Measurements from ENCODE around the gene ST7.
A peak's percentile ranks its signal among the peaks of the same experiment; 100 is the strongest.
"Not testable (repeated sequence)": the region's sequence is repeated elsewhere in the genome, so short reads cannot be mapped to it uniquely, and the experiment has no call there.

ST7 gene

DNA sequence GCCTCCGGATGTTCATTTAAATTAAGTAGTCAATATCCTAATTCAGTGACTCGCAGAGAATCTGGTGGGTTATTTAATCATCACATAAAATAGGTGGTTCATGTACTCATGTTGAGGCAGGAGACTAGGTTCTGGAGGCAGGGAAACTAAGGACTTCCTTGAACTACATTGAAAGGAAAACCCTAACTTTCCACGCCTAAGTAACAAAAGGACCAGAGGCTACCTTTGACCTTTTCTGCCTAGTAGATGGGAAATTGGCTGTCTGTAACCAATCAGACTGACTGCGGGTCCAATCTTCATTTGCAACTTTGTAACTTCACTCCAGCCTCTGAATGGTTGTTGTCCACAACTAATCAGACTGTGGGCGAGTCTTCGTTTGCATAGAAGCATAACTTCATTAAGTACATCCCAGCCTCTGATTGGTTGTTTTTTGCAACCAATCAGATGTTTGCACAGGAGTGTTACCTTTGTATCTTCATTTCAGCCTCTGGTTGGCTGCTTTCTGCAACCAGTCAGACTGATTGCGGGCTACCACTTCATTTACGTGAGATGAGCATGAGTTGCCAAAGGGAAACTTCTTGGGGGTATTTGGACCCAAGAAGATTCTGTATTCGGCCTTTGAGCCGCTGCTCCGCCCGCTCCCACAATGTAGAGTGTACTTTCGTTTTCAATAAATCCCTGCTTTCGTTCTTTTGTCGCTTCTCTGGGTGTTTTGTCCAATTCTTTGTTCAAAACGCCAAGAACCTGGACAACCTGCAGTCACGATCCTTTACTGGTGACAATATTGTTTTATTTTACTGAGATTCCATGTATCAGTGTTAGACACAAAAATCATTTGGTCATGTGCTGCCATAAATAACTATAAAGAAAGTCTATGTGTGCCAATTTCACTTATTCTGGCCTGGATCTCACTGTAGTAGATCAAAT, 1.7 kb upstream of the ST7 start:
- no peak for DNase-seq

DNA sequence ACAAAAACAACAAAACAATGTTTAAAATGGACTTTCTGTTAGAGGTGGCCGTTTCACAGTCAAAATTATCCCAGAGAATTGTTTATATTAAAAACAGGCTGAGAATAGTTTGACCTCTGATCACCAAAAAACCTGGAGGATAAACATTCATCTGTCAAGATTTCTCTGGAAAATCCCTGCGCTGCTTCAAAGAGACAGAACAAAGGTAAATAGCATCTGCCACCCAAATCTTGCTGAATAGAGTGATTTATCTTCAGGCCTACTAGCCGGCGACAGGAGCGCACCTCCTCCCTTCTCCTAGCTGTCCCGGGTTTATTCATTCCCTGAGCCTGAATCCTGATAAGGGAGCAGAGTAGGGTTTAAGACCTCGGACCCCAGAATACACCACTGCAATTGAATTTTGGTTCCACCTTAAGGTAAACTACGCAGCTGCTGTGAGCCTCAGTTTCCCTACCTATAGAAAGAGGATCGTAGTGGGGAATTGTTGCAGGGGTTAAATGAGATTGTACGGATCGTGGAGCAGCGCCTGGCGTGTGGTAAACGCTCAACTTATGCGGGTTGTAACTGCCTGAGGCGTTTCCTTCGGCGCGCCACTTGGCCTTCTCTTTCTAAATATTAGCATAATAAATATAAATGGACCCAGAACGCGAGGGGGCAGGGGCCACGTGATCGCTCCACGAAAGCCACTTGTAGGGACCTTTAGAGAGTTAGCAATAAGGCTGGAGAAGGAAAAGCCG, 498 bp upstream of the ST7 start:
- peak; percentile 59 for DNase-seq

DNA sequence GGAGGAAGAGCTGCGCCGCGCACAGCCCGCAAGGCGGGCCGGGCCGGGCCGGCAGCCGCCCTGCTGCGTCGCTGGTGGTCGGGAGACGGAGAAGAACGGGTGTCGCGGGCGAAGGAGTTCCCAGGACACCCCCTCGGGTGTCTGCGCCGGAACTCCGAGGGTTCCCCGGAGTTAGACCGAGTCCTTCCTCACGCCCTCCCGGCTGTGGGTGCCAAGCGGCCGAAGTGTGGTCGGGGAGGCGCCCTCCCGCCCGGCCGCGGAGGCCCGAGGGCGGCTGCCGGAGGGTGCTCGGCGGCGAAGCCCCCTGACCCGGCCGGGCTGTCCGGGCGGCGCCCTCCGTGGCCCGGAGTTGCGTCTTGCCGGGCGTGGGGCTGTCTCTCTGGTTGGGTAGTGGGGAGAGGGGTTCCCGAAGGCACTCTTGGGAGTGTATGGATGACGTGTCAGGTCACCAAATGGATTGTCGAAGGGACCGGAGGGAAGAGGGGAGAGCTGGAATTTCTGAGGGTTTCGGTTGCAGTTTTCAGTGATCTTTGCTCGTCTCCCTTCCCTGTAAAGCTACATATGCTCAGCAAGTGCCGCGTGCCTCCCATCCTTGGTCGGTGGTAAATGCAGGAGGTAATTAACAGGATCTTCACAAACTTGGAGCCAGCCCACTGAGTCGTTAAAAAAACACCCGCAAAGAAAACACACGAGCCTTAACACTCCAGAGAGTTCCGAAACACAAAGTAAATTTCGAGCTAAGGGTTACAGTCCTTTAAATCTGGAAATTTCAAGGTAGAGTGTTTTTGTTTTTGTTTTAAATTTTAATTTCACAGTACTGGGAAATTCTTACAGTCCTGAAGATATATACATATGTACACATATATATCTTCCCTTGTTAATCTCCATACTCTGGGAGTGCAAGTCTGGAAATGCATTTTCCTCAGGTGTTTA, 871 bp downstream of the ST7 start:
- peak; percentile 85 for DNase-seq

DNA sequence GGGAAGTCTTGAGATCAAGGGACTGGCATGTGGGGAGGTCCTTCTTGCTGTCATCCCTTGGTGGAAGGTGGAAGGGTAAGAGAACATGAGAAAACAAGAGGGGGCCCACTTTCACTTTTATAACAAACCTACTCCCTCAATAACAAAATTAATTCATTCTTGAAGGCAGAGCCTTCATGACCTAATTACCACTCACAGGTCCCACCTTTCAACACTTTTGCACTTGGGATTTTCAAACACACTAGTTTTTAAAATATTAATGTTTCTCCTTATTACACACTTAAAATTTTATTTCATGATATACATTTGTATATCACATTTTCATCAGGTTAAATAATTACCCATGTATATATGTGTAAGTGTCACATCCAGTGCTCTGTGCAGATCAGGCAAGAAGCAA, 2.0 kb downstream of the ST7 start:
- no peak for DNase-seq

- peak; percentile 21 for DNase-seq
Observed at GRCh38 chr7:116955801-116956476, 2.6 kb downstream of the ST7 start.

DNA sequence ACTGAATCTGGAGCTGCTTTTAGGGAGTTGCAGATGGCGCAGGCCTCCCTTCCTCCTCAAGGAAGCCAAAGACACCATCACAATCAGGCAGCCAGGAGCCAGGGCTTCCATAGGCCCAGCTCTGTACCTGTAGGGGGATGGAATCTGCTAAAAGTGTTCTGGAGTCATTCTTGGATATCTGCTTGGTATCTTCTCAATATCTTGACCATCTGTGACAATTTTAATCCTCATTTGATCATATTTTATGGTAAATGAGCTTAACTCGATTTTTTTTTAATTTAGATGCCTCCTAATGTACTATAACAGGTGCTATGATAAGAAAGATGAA, 3.1 kb downstream of the ST7 start:
- no peak for DNase-seq

GRCh38 chr7:116957874-116958273, 4.6 kb downstream of the ST7 start:
- DNase-seq = no peak

DNA sequence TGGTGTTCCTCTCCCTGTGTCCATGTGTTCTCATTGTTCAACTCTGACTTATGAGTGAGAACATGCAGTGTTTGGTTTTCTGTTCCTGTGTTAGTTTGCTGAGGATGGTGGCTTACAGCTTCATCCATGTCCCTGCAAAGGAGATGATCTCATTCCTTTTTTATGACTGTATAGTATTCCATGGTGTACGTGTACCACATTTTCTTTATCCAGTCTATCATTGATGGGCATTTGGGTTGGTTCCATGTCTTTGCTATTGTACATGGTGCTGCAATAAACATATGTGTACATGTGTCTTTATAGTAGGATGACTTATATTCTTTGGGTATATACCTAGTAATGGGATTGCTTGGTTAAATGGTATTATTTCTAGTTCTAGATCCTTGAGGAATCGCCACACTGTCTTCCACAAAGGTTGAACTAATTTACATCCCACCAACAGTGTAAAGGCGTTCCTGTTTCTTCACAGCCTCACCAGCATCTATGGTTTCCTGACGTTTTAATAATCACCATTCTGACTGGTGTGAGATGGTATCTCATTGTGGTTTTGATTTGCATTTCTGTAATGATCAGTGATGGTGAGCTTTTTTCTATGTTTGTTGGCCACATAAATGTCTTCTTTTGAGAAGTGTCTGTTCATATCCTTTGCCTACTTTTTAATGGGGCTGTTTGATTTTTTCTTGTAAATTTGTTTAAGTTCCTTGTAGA, 8.8 kb downstream of the ST7 start:
- DNase-seq = not testable (repeated sequence)

DNA sequence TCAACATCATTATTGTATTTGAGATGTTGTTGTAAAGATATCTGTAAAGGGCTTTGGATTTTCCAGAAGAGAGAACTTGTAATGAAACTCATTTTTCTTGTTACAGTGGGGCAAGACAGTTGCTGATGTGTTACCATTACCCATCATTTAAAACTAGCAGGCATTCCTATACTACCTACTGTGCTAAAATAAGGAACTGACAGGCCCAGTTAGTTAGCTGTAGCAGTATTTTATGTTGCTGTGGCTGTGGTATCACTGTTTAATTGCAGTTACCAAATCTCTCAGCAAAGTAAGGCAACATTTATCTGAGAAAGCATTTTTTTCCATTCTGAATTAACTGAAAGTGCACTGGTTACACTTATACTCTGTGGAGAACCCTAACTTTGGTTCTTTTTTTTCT, 9.9 kb downstream of the ST7 start:
- no peak for DNase-seq

GRCh38 chr7:116966601-116967000, 13.3 kb downstream of the ST7 start:
- no peak for DNase-seq

- DNase-seq = no peak
Observed at GRCh38 chr7:116967254-116967922, 14.1 kb downstream of the ST7 start.

DNA sequence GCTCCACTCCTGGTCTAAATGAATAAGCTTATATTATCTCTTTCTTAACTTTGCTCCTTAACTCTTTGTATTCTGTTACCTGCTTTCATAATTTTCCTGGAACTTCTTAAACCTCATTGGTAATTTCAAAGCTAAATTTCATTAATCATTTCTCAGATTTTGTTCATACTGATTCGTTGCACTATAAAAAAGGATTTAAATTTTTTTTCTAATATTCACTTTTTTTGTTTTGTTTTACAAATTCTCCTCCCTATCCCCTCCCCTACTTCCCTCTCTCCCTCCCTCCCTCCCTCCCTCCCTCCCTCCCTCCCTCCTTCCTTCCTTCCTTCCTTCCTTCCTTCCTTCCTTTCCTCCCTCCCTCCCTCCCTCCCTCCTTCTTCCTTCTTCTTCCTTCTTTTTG, 14.7 kb downstream of the ST7 start:
- DNase-seq = no peak

DNA sequence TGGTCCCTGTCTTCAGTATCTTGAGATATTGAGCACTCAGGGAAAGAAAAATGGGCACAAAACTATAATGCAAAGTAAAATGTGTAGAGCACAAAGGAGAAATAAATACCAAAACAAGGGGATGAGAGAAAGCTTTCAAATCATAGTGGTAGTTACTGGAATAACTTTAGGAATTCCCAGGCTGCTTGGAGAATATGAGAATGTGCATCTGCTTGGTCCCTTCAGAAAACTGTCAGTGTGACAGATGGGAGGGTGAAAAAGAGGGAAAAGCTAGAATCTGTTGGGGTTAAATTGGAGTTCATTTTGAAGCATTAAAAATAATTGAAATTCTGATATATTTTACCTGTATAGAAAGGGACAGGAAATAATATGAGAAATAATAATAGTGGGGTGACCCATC, 15.3 kb downstream of the ST7 start:
- no peak for DNase-seq

DNA sequence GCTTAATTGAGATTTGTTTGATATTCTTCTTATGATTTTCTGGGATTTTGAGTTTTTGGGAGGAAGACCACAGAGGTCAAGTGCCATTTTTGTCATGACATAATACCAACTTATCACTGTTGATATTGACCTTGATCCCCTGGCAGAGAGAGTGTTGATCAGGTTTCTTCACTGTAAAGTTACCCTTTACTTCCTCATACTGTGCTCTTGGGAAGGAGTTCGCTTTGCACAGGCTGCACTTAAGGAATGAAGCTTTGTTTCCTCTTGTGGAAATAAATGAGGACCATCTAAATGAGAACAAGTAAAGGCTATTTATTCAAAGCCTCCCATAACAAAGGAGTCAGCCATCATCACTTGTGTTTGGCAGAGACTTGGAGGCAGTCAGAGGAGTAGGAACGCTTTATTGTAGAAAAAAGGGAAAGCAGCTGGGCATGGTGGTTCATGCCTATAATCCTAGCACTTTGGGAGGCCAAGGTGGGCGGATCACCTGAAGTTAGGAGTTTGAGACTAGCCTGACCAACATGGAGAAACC, 16.1 kb downstream of the ST7 start:
- DNase-seq = no peak

- DNase-seq = peak; percentile 52
Observed at GRCh38 chr7:116970238-116970910, 17.1 kb downstream of the ST7 start.

- DNase-seq = not testable (repeated sequence)
Observed at GRCh38 chr7:116971153-116971552, 17.9 kb downstream of the ST7 start.

DNA sequence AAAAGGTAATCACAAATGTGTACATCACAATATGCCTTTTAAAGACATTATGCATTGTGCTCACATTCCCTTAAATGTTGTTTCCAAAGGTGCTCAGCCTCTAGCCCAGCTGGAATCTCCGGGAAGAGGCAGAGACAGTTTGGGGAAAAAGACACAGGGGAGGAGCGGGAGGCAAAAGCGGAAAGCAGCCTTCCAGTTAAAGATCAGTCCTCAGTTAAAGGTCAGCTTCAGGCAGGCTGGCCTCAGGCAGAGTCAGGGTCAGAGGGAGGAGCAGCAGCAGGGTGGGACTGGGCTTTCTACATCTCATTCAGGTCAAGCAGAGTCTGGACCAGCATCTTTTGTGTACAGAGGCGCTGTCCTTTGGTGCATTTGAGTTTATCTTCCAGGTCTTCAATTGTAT, 18.6 kb downstream of the ST7 start:
- no peak for DNase-seq

DNA sequence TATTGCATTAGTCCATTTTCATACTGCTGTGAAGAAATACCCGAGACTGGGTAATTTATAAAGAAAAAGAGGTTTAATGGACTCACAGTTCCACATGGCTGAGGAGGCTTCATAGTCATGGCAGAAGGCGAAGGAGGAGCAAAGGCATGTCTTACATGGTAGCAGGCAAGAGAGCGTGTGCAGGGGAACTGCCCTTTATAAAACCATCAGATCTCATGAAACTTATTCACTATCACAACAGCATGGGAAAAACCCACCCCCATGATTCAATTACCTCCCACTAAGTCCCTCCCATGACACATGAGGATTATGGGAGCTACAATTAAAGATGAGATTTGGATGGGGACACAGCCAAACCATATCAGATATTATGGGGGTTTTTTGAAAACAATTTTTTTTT, 21.7 kb downstream of the ST7 start:
- not testable (repeated sequence) for DNase-seq

- no peak for DNase-seq
Observed at GRCh38 chr7:116977172-116977571, 23.9 kb downstream of the ST7 start.

GRCh38 chr7:116978006-116978405, 24.7 kb downstream of the ST7 start:
- no peak for DNase-seq

- DNase-seq = no peak
Observed at GRCh38 chr7:116979430-116979829, 26.1 kb downstream of the ST7 start.

All from inflammatory macrophage treated with lipopolysaccharide for 4 hours (primary cell).